ENCODE results near the gene FLII.

GRCh38 chr17:18236494-18236893 is 22.0 kb downstream of the FLII start:
- TF ChIP-seq GATA2 (IDR thresholded peaks at IDR 0.05; ENCODE audit: low read depth, low read length) (no peak), GATA3 (IDR thresholded peaks at IDR 0.05; ENCODE audit: low read depth, low read length) (no peak)
